ENCODE measurements around the gene PTPRD.

The PTPRD gene

GRCh38 chr9:9901624-9902023 is 711.2 kb downstream of the PTPRD start:
- Histone ChIP-seq H2AFZ (ENCODE audit: low read depth, low read length) (no peak overlapping the region), H3K9me3 (ENCODE audit: low read length) (no peaks in the 10 kb centered on the region), H3K27me3 (ENCODE audit: insufficient read depth, low read length) (no peaks in the 10 kb centered on the region), H3K36me3 (ENCODE audit: insufficient read depth, low read length) (no peaks in the 10 kb centered on the region), H3K4me3 (ENCODE audit: low read length) (no peak overlapping the region), H3K4me1 (ENCODE audit: insufficient read depth, low read length) (no peaks in the 10 kb centered on the region)

DNA sequence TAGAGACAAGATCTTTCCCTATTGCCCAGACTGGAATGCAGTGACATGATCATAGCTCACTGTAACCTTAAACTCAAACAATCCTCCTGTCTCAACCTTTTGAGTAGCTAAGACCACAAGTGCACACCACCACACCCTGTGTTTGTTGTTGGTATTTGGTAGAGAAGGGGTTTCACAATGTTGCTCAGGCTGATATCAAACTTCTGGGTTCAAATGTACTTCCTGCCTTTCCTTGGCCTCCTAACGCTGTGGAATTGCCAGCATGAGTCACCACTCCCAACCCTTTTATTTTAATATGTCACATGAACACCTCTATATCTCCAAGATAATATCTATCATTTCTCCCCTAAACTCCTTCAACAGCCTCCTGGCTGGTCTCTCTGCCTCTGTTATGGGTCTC is 719.0 kb downstream of the PTPRD start:
- no peak overlapping the region for H3K4me3 ChIP-seq (ENCODE audit: low read length)

GRCh38 chr9:9892217-9892616 is 720.6 kb downstream of the PTPRD start:
- Histone ChIP-seq H3K4me1 (ENCODE audit: insufficient read depth, low read length) (no peaks in the 10 kb centered on the region), H3K4me3 (ENCODE audit: low read length) (no peak overlapping the region), H3K27me3 (ENCODE audit: insufficient read depth, low read length) (no peaks in the 10 kb centered on the region), H3K9me3 (ENCODE audit: low read length) (no peaks in the 10 kb centered on the region), H2AFZ (ENCODE audit: low read depth, low read length) (no peak overlapping the region), H3K36me3 (ENCODE audit: insufficient read depth, low read length) (no peaks in the 10 kb centered on the region)

More for the DNA sequence above, 719.0 kb downstream of the PTPRD start:
- no peaks in the 10 kb centered on the region for H3K27me3 ChIP-seq (ENCODE audit: insufficient read depth, low read length)
- H2AFZ ChIP-seq (ENCODE audit: low read depth, low read length): no peak overlapping the region
- no peaks in the 10 kb centered on the region for H3K4me1 ChIP-seq (ENCODE audit: insufficient read depth, low read length)
- no peaks in the 10 kb centered on the region for H3K36me3 ChIP-seq (ENCODE audit: insufficient read depth, low read length)
- no peaks in the 10 kb centered on the region for H3K9me3 ChIP-seq (ENCODE audit: low read length)

GRCh38 chr9:9881692-9882091 is 731.1 kb downstream of the PTPRD start:
- H3K27me3 ChIP-seq (ENCODE audit: insufficient read depth, low read length): no peaks in the 10 kb centered on the region
- H2AFZ ChIP-seq (ENCODE audit: low read depth, low read length): peak overlapping the region; percentile 23
- no peaks in the 10 kb centered on the region for H3K4me1 ChIP-seq (ENCODE audit: insufficient read depth, low read length)
- H3K9me3 ChIP-seq (ENCODE audit: low read length): no peaks in the 10 kb centered on the region
- no peaks in the 10 kb centered on the region for H3K36me3 ChIP-seq (ENCODE audit: insufficient read depth, low read length)
- H3K4me3 ChIP-seq (ENCODE audit: low read length): no peak overlapping the region

DNA sequence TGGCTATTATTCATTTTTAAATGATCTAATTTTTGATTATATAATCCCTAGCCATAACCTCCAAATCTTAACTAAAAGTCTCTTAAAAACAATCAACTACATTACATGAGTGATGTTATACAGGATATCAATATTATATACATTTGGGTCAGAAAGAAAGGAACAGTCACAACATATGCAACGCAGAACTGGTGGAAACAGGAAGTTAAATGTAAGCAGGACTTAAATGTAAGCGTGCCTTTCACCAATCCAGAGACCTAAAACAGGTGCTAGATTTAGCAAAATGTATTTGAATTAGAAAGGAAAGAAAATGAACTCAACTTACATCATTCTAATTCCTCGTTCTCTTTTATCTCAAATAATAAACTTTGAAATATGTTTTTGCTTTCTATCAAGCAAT is 738.5 kb downstream of the PTPRD start:
- Histone ChIP-seq H2AFZ (ENCODE audit: low read depth, low read length) (no peak overlapping the region), H3K4me1 (ENCODE audit: insufficient read depth, low read length) (no peaks in the 10 kb centered on the region)

GRCh38 chr9:9862235-9862810 is 750.5 kb downstream of the PTPRD start:
- Histone ChIP-seq H3K4me3 (ENCODE audit: low read length) (no peak overlapping the region), H3K27me3 (ENCODE audit: insufficient read depth, low read length) (no peaks in the 10 kb centered on the region), H3K9me3 (ENCODE audit: low read length) (no peaks in the 10 kb centered on the region), H3K36me3 (ENCODE audit: insufficient read depth, low read length) (no peaks in the 10 kb centered on the region), H3K4me1 (ENCODE audit: insufficient read depth, low read length) (no peaks in the 10 kb centered on the region), H2AFZ (ENCODE audit: low read depth, low read length) (no peak overlapping the region)

More for the DNA sequence above, 738.5 kb downstream of the PTPRD start:
- H3K36me3 ChIP-seq (ENCODE audit: insufficient read depth, low read length): no peaks in the 10 kb centered on the region
- no peak overlapping the region for H3K4me3 ChIP-seq (ENCODE audit: low read length)
- H3K9me3 ChIP-seq (ENCODE audit: low read length): no peaks in the 10 kb centered on the region
- no peaks in the 10 kb centered on the region for H3K27me3 ChIP-seq (ENCODE audit: insufficient read depth, low read length)

GRCh38 chr9:9855177-9856078 is 757.4 kb downstream of the PTPRD start:
- no peaks in the 10 kb centered on the region for H3K36me3 ChIP-seq (ENCODE audit: insufficient read depth, low read length)
- H3K27me3 ChIP-seq (ENCODE audit: insufficient read depth, low read length): no peaks in the 10 kb centered on the region
- no peaks in the 10 kb centered on the region for H3K9me3 ChIP-seq (ENCODE audit: low read length)
- H3K4me1 ChIP-seq (ENCODE audit: insufficient read depth, low read length): no peaks in the 10 kb centered on the region
- H3K4me3 ChIP-seq (ENCODE audit: low read length): no peak overlapping the region
- no peak overlapping the region for H2AFZ ChIP-seq (ENCODE audit: low read depth, low read length)

DNA sequence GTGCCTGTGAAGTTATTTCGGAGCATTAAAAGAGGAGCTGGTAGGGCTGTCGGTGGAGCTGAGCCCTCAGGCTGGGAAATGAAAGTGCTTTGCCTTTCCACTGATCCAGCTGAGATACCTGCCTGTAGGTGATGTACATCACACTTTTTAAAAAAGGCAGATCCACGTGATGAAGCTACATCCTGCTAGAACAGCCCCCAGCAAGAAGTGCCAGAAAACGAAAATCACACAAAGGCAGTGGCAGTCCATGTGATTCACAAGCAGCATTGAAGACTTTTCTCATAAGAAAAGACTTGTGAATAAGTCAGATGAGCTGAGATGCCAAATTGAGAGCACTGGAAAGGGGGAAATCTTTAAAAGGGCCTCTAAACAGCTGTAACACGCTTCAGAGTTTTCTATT is 765.1 kb downstream of the PTPRD start:
- Histone ChIP-seq H3K36me3 (ENCODE audit: insufficient read depth, low read length) (no peaks in the 10 kb centered on the region), H2AFZ (ENCODE audit: low read depth, low read length) (no peak overlapping the region), H3K27me3 (ENCODE audit: insufficient read depth, low read length) (no peaks in the 10 kb centered on the region), H3K4me1 (ENCODE audit: insufficient read depth, low read length) (no peaks in the 10 kb centered on the region), H3K4me3 (ENCODE audit: low read length) (no peak overlapping the region), H3K9me3 (ENCODE audit: low read length) (no peaks in the 10 kb centered on the region)

DNA sequence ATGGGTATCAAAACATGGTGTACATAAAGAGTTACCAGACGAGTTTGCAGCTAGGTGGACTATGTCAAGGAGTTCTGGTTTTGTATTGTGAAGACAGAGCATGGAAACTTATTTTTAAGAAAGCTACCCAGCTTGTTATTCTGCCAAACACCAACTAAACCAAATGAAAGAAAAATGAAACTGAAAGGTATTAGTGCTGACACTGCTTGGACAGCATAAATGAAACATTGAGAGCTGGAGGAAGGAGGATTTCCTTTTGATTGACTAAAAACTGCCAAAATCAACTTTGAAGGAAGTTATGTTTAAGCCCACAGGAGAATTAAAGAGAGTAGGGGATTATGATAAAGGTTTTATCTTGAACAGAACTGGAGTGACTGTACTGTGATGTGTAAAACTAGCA is 766.2 kb downstream of the PTPRD start:
- Histone ChIP-seq H3K4me1 (ENCODE audit: insufficient read depth, low read length) (no peaks in the 10 kb centered on the region), H2AFZ (ENCODE audit: low read depth, low read length) (no peak overlapping the region), H3K4me3 (ENCODE audit: low read length) (no peak overlapping the region), H3K9me3 (ENCODE audit: low read length) (no peaks in the 10 kb centered on the region), H3K27me3 (ENCODE audit: insufficient read depth, low read length) (no peaks in the 10 kb centered on the region), H3K36me3 (ENCODE audit: insufficient read depth, low read length) (no peaks in the 10 kb centered on the region)

GRCh38 chr9:9820436-9820835 is 792.4 kb downstream of the PTPRD start:
- H3K36me3 ChIP-seq (ENCODE audit: insufficient read depth, low read length): no peaks in the 10 kb centered on the region
- no peaks in the 10 kb centered on the region for H3K9me3 ChIP-seq (ENCODE audit: low read length)
- H3K27me3 ChIP-seq (ENCODE audit: insufficient read depth, low read length): no peaks in the 10 kb centered on the region
- no peak overlapping the region for H2AFZ ChIP-seq (ENCODE audit: low read depth, low read length)
- H3K4me3 ChIP-seq (ENCODE audit: low read length): no peak overlapping the region
- no peaks in the 10 kb centered on the region for H3K4me1 ChIP-seq (ENCODE audit: insufficient read depth, low read length)

- Histone ChIP-seq H3K27me3 (ENCODE audit: insufficient read depth, low read length) (no peaks in the 10 kb centered on the region), H2AFZ (ENCODE audit: low read depth, low read length) (no peak overlapping the region), H3K4me1 (ENCODE audit: insufficient read depth, low read length) (no peaks in the 10 kb centered on the region), H3K4me3 (ENCODE audit: low read length) (no peak overlapping the region), H3K36me3 (ENCODE audit: insufficient read depth, low read length) (no peaks in the 10 kb centered on the region), H3K9me3 (ENCODE audit: low read length) (no peaks in the 10 kb centered on the region)
These were observed 792.9 kb downstream of the PTPRD start for GRCh38 chr9:9819886-9820285.

DNA sequence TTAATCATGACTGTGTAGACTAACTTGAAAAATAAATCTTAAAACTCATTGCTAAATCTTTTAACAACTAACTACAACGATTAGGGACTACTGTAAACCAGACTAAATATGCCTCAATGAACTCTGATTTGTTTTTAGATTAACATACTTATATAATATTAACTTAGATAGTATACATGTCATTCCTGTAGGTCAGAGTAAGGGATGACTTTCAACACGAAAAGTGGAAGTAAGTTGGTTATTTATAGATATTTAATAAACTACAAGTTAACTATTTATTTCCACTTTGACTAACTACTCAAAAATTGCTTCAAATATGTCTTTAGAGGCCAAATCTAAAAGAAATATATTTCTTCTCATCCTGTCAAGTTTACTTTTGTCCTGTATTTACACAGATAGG is 795.6 kb downstream of the PTPRD start:
- Histone ChIP-seq H3K4me1 (ENCODE audit: insufficient read depth, low read length) (no peaks in the 10 kb centered on the region), H3K36me3 (ENCODE audit: insufficient read depth, low read length) (no peaks in the 10 kb centered on the region), H2AFZ (ENCODE audit: low read depth, low read length) (no peak overlapping the region), H3K9me3 (ENCODE audit: low read length) (no peaks in the 10 kb centered on the region), H3K27me3 (ENCODE audit: insufficient read depth, low read length) (no peaks in the 10 kb centered on the region), H3K4me3 (ENCODE audit: low read length) (no peak overlapping the region)

- Histone ChIP-seq H3K4me3 (ENCODE audit: low read length) (no peak overlapping the region), H3K36me3 (ENCODE audit: insufficient read depth, low read length) (no peaks in the 10 kb centered on the region), H2AFZ (ENCODE audit: low read depth, low read length) (no peak overlapping the region), H3K4me1 (ENCODE audit: insufficient read depth, low read length) (no peaks in the 10 kb centered on the region), H3K27me3 (ENCODE audit: insufficient read depth, low read length) (no peaks in the 10 kb centered on the region), H3K9me3 (ENCODE audit: low read length) (no peaks in the 10 kb centered on the region)
These were observed 808.7 kb downstream of the PTPRD start for GRCh38 chr9:9804109-9804508.
